Measurements from ENCODE around the gene HDDC2.

HDDC2 gene

GRCh38 chr6:125254321-125254720, 47.4 kb downstream of the HDDC2 start:
- TF ChIP-seq CTCF (conservative IDR thresholded peaks at IDR 0.05; ENCODE audit: low read depth, low read length): no peak
- DNase-seq (ENCODE audit: low read depth): no peak
- H3K4me3 ChIP-seq (ENCODE audit: low read length): no peak overlapping the region

GRCh38 chr6:125253881-125254280, 47.9 kb downstream of the HDDC2 start:
- H3K4me3 ChIP-seq (ENCODE audit: low read length): no peak overlapping the region
- DNase-seq (ENCODE audit: low read depth): no peak
- no peak for TF ChIP-seq CTCF (conservative IDR thresholded peaks at IDR 0.05; ENCODE audit: low read depth, low read length)

DNA sequence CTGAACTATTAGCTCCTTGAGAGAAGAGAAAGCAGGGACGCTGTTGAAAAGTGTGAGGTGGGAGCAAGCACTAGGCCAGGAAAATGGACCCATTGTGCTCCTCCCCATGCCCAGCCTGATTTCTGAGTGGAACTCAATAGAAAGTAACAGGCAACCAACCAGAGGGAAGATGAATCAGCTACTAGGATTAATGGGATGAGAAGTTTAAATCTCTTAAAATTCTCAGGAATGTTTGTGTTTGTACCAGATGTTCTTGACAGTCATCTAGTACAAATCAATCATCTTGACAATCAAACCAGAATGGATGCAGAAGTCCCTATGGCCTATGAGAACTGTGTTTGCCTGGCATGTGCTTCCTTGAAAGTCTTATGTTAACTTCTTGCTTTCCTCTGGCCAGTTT, 48.9 kb downstream of the HDDC2 start:
- TF ChIP-seq CTCF (conservative IDR thresholded peaks at IDR 0.05; ENCODE audit: low read depth, low read length): no peak

DNA sequence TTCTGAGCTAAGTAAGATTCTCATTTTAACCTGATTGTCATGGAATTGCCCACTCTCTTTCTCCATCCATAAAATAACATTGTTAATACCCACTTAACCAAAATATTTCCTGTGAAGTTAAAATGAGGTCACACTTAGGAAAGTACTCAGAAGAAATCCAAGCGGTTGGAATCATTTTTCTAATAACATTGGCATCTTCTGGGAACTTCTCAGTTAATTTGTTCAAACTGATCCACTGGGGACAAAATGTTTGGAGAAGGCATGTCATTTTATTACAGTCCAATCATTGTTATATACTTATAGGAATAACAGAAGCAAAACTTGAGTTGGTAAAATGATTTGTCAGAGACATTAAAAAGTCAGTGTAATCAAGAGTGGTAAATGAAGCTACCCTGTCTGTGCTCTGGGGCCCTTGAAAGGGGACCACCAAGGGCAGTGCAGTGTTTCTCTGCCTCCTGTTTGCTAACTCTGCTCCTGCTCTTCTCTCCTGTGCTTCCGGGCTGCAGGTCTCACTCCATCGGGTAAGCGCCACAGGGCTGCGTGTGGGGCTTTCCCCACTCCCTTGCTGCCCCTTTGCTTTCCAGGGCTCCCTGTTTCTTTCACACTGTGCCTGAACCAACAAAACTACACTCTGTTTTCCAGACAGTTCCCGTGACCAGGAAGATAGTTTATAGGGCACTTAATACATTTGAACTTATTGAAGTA, 50.1 kb downstream of the HDDC2 start:
- H3K4me3 ChIP-seq (ENCODE audit: low read length): no peak overlapping the region
- TF ChIP-seq CTCF (conservative IDR thresholded peaks at IDR 0.05; ENCODE audit: low read depth, low read length): no peak
- DNase-seq (ENCODE audit: low read depth): no peak

More for the DNA sequence above, 48.9 kb downstream of the HDDC2 start:
- DNase-seq (ENCODE audit: low read depth): no peak
- no peak overlapping the region for H3K4me3 ChIP-seq (ENCODE audit: low read length)

- DNase-seq (ENCODE audit: low read depth): no peak
- TF ChIP-seq CTCF (conservative IDR thresholded peaks at IDR 0.05; ENCODE audit: low read depth, low read length): no peak
- H3K4me3 ChIP-seq (ENCODE audit: low read length): no peak overlapping the region
Observed at GRCh38 chr6:125250511-125250910, 51.3 kb downstream of the HDDC2 start.

- no peak overlapping the region for H3K4me3 ChIP-seq (ENCODE audit: low read length)
- no peak for TF ChIP-seq CTCF (conservative IDR thresholded peaks at IDR 0.05; ENCODE audit: low read depth, low read length)
- DNase-seq (ENCODE audit: low read depth): no peak
Observed at GRCh38 chr6:125248136-125248535, 53.6 kb downstream of the HDDC2 start.

- H3K4me3 ChIP-seq (ENCODE audit: low read length): no peak overlapping the region
- TF ChIP-seq CTCF (conservative IDR thresholded peaks at IDR 0.05; ENCODE audit: low read depth, low read length): no peak
Observed at GRCh38 chr6:125246566-125246965, 55.2 kb downstream of the HDDC2 start.

More at GRCh38 chr6:125246566-125246965, 55.2 kb downstream of the HDDC2 start:
- no peak for DNase-seq (ENCODE audit: low read depth)
